Trophoblast cell (in vitro differentiated cells and primary cell): ENCODE measurements around the gene TMEM250. TPM values are rescaled to one million over a fixed set of nuclear protein-coding genes. Genes with fewer than 3 reads are reported as not detected.

ENCODE experiments used
- DNase-seq, 2 donors: peaks; one replicate each; pipeline ENCODE4 v3.0.0-alpha.2; 2016
- H2AFZ ChIP-seq: 2 replicates; pipeline ENCODE4 v1.6.1; 2013; ENCODE audit warnings: low read length, moderate library complexity, mild to moderate bottlenecking; ENCODE audit not compliant: insufficient read depth, poor library complexity
- H2AK5ac ChIP-seq: 2 replicates; pipeline ENCODE4 v1.6.1; 2013; ENCODE audit warnings: mild to moderate bottlenecking, low read length
- H2BK120ac ChIP-seq: 2 replicates; pipeline ENCODE4 v1.6.1; 2013; ENCODE audit warnings: low read length, mild to moderate bottlenecking, moderate library complexity; ENCODE audit not compliant: insufficient read depth, poor library complexity
- H2BK12ac ChIP-seq: 2 replicates; pipeline ENCODE4 v1.6.1; 2013; ENCODE audit warnings: mild to moderate bottlenecking, low read length, moderate library complexity
- H2BK5ac ChIP-seq: 2 replicates; pipeline ENCODE4 v1.6.1; 2013; ENCODE audit warnings: low read length, low read depth, moderate library complexity, mild to moderate bottlenecking; ENCODE audit not compliant: poor library complexity
- H3K14ac ChIP-seq: 2 replicates; pipeline ENCODE4 v1.6.1; 2013; ENCODE audit warnings: mild to moderate bottlenecking, low read length
- H3K18ac ChIP-seq: 2 replicates; pipeline ENCODE4 v1.6.1; 2013; ENCODE audit warnings: mild to moderate bottlenecking, low read length
- H3K23ac ChIP-seq: 2 replicates; pipeline ENCODE4 v1.6.1; 2013; ENCODE audit warnings: low read length
- H3K27ac ChIP-seq: 2 replicates; pipeline ENCODE4 v1.5.1; 2013; ENCODE audit warnings: low read depth, mild to moderate bottlenecking, inconsistent platforms, low read length, moderate library complexity
- H3K27me3 ChIP-seq: 2 replicates; pipeline ENCODE4 v1.6.1; 2013; ENCODE audit warnings: inconsistent platforms, mild to moderate bottlenecking, low read length, moderate library complexity; ENCODE audit not compliant: insufficient read depth
- H3K36me3 ChIP-seq, 2 experiments: 1 replicate in 1 of 2; 2 replicates in 1 of 2; pipeline ENCODE4 v1.6.1; 2013; ENCODE audit warnings: low read length in 2 of 2, mild to moderate bottlenecking in 2 of 2, moderate library complexity in 1 of 2; ENCODE audit not compliant: insufficient read depth in 2 of 2, control insufficient read depth in 1 of 2
- H3K4ac ChIP-seq: 2 replicates; pipeline ENCODE4 v1.6.1; 2013; ENCODE audit warnings: low read depth, mild to moderate bottlenecking, low read length, moderate library complexity
- H3K4me1 ChIP-seq, 2 experiments: 1 replicate in 1 of 2; 2 replicates in 1 of 2; pipeline ENCODE4 v1.6.1; 2013; ENCODE audit warnings: low read length in 2 of 2, mild to moderate bottlenecking in 2 of 2, moderate library complexity in 1 of 2; ENCODE audit not compliant: insufficient read depth in 2 of 2, control insufficient read depth in 1 of 2
- H3K4me2 ChIP-seq: 2 replicates; pipeline ENCODE4 v1.6.1; 2013; ENCODE audit warnings: inconsistent platforms, mild to moderate bottlenecking, low read length, moderate library complexity
- H3K4me3 ChIP-seq: 2 replicates; pipeline ENCODE4 v1.5.1; 2013; ENCODE audit warnings: mild to moderate bottlenecking, low read depth, low read length, inconsistent platforms
- H3K79me1 ChIP-seq: one replicate; pipeline ENCODE4 v1.6.1; 2013; ENCODE audit warnings: low read length
- H3K79me2 ChIP-seq: 2 replicates; pipeline ENCODE4 v1.6.1; 2013; ENCODE audit warnings: low read length, mild to moderate bottlenecking; ENCODE audit not compliant: control insufficient read depth, insufficient read depth, poor library complexity
- H3K9ac ChIP-seq: 2 replicates; pipeline ENCODE4 v1.6.1; 2013; ENCODE audit warnings: mild to moderate bottlenecking, low read length
- H3K9me3 ChIP-seq: 2 replicates; pipeline ENCODE4 v1.6.1; 2013; ENCODE audit warnings: low read depth, mild to moderate bottlenecking, control low read depth, inconsistent platforms, low read length; ENCODE audit not compliant: insufficient read depth
- H4K12ac ChIP-seq: 2 replicates; pipeline ENCODE4 v1.6.1; 2013; ENCODE audit warnings: low read depth, mild to moderate bottlenecking, low read length, moderate library complexity
- H4K8ac ChIP-seq: 2 replicates; pipeline ENCODE4 v1.6.1; 2013; ENCODE audit warnings: low read depth, mild to moderate bottlenecking, low read length, moderate library complexity
- H4K91ac ChIP-seq: one replicate; pipeline ENCODE4 v1.6.1; 2013; ENCODE audit warnings: low read depth, mild to moderate bottlenecking, low read length, moderate library complexity
- WGBS: extraction: QIAGEN DNeasy Blood & Tissue Kit; methylation state at CpG from one replicate; pipeline ENCODE4 v1.1.7; 2013; ENCODE audit warnings: missing lambda C conversion rate; ENCODE audit not compliant: insufficient read length, insufficient coverage; ENCODE audit errors: extremely low coverage; 5-methylcytosine and 5-hydroxymethylcytosine counted together
- polyA plus RNA-seq: library from polyadenylated mRNA; stranded (reverse); fragments of 200-250 nt; gene quantifications from 2 replicates; pipeline ENCODE4 v1.2.3, GENCODE V29; 2013

Gene TMEM250
- 18.2 and 18.3 TPM in 2 replicates for polyA plus RNA-seq

DNA sequence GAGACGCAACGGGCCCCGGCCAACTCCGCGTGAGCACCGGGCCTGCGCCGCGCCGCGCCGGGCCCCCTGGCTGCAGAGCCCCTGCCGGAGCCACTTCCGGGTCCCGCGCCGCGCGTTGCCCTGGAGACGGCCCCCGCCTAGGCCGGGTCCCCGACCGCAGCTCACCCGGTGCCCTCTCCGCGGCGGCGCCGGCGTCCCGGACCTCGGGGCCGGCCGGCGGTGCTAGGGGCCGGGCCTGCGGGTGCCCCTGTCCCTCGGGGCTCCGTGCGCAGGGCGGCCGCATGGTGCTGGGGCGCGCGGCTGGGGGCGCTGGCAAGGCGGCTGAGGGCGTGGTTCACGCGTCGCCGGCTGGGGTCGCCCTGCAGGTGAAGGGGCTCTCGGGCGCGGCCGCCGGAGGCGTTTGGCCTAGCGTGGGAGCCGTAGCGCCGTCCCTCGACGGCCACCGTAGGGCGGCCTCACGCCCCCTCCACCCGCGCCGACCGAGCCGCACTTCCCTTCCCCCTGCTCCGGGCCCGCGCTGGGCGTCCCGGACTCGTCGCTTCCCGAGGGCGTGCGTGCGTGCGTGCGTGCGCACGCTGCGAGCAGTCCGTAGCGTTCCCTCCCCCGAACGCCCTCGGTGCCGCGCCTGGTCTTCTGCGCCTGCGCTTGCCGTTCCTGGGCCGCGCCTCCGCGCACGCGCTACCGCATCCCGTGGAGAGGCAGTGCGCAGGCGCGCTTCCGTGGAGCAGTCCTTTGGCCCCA, at the start of gene TMEM250:
TMEM250 (minus strand) TSS at position 556 of the 741 bp plus-strand sequence. CDS start 1,975 bp downstream, outside the sequence.
- WGBS = no CpG with 5 or more reads among the region's 112 CpGs
- Histone ChIP-seq H3K23ac (no peak within 1 kb of the TSS), H3K9ac (peak within 1 kb of the TSS; percentile 90), H3K79me2 (peaks cover 16% of the 10 kb centered on the region), H4K8ac (peak within 1 kb of the TSS; percentile 87), H3K27me3 (no peaks in the 10 kb centered on the region), H3K4me1 (peaks cover 11 to 13% of the 10 kb centered on the region in 2 experiments), H3K4me2 (peak within 1 kb of the TSS; percentile 66), H3K14ac (peak within 1 kb of the TSS; percentile 84), H3K18ac (peak within 1 kb of the TSS; percentile 84), H3K27ac (peak within 1 kb of the TSS; percentile 87), H3K9me3 (no peaks in the 10 kb centered on the region), H3K79me1 (peaks cover 19% of the 10 kb centered on the region), H2BK5ac (peak within 1 kb of the TSS; percentile 74), H4K91ac (peak within 1 kb of the TSS; percentile 92), H2BK12ac (no peak within 1 kb of the TSS), H4K12ac (peak within 1 kb of the TSS; percentile 75), H2AFZ (peak within 1 kb of the TSS; percentile 38), H3K36me3 (peaks cover 18 to 23% of the 10 kb centered on the region in 2 experiments), H2AK5ac (peak within 1 kb of the TSS; percentile 57), H3K4me3 (peak within 1 kb of the TSS; percentile 86), H3K4ac (peak within 1 kb of the TSS; percentile 58), H2BK120ac (peak within 1 kb of the TSS; percentile 49)
- DNase-seq = peak; percentile 96 to 99

DNA sequence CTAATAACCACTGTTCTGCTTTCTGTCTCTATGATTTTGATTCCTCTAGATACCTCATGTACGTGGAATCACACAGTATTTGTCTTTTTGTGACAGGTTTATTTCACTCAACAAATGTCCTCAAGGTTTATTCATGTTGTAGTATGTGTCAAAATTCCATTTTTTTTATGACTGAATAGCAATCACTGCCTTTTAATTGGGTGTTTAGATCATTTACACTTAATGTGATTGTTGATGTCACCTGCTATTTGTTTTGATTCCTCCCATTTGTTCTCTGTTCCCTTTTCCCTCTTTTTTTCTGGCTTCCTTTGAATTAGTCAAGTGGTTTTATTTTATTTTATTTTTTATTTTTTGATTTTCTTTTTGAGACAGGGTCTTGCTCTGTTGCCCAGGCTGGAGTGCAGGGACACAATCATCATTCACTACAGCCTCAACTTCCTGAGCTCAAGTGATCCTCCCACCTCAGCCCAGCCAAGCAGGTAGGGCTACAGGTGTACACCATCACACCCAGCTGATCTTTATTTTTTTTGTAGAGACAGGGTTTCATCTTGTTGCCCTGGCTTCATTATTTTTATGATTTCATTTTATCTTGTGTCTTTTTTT, 44.7 kb upstream of the TMEM250 start:
- Histone ChIP-seq H2BK12ac (no peak overlapping the region), H3K9me3 (peaks cover 3% of the 10 kb centered on the region), H3K27ac (no peak overlapping the region), H2AK5ac (no peak overlapping the region), H3K36me3 (no peaks in the 10 kb centered on the region), H3K79me1 (no peaks in the 10 kb centered on the region), H3K23ac (no peak overlapping the region), H3K18ac (no peak overlapping the region), H2BK5ac (no peak overlapping the region), H3K79me2 (no peaks in the 10 kb centered on the region), H4K8ac (no peak overlapping the region), H4K91ac (no peak overlapping the region), H3K4ac (no peak overlapping the region), H3K4me3 (no peak overlapping the region), H4K12ac (no peak overlapping the region), H2AFZ (no peak overlapping the region), H3K4me2 (no peak overlapping the region), H3K9ac (no peak overlapping the region), H2BK120ac (no peak overlapping the region), H3K14ac (no peak overlapping the region), H3K27me3 (no peaks in the 10 kb centered on the region), H3K4me1 (no peaks in the 10 kb centered on the region)
- WGBS = no CpG with 5 or more reads among the region's 1 CpG
- DNase-seq = no peak

DNA sequence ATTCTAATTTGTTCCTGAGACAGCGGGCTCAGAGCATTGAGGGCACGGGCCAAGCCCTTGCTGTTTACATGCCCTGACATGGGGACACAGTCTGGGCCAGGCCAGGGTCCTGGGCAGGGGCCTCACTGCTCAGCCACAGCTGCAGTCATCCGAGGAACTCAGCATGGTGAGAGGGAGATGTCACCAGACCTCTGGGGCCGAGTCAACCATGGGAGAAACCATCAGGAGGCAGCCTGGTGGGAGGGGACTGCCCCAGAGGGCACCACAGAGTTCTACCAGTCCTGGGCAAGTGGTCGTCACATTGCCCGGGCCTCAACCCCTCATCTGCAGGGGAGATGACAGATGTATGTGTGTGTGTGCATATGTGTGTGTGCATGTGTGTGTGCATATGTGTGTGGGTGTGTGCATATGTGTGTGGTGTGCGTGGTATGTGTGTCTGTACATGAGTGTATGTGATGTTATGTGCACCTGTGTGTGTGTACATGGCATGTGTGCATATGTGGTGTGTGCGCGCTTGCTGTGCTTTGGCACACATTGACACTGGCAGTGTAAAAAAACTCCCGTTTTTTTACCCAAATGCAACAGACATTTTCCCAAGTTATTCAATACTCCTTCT, 42.4 kb upstream of the TMEM250 start:
- Histone ChIP-seq H3K4me2 (no peak overlapping the region), H3K27me3 (no peaks in the 10 kb centered on the region), H3K4ac (no peak overlapping the region), H3K4me1 (no peaks in the 10 kb centered on the region), H4K12ac (no peak overlapping the region), H4K8ac (no peak overlapping the region), H3K9me3 (peaks cover 3% of the 10 kb centered on the region), H3K27ac (no peak overlapping the region), H3K23ac (peak overlapping the region; percentile 35), H3K36me3 (no peaks in the 10 kb centered on the region), H3K79me1 (no peaks in the 10 kb centered on the region), H2BK5ac (no peak overlapping the region), H3K4me3 (no peak overlapping the region), H2BK120ac (no peak overlapping the region), H4K91ac (no peak overlapping the region), H2BK12ac (no peak overlapping the region), H2AFZ (no peak overlapping the region), H2AK5ac (no peak overlapping the region), H3K18ac (no peak overlapping the region), H3K9ac (peak overlapping the region; percentile 22), H3K14ac (no peak overlapping the region), H3K79me2 (no peaks in the 10 kb centered on the region)
- no peak for DNase-seq
- WGBS = no CpG with 5 or more reads among the region's 10 CpGs

- H3K14ac ChIP-seq = no peak overlapping the region
- no peaks in the 10 kb centered on the region for H3K79me2 ChIP-seq
- WGBS = no CpG with 5 or more reads among the region's 12 CpGs
These were observed 41.7 kb upstream of the TMEM250 start for GRCh38 chr9:136160381-136160841.

More at GRCh38 chr9:136160381-136160841, 41.7 kb upstream of the TMEM250 start:
- Histone ChIP-seq H3K4me1 (no peaks in the 10 kb centered on the region), H3K9me3 (peaks cover 3% of the 10 kb centered on the region), H4K12ac (no peak overlapping the region), H3K27me3 (no peaks in the 10 kb centered on the region), H4K8ac (no peak overlapping the region), H2BK120ac (no peak overlapping the region), H2BK12ac (no peak overlapping the region), H3K23ac (no peak overlapping the region), H3K79me1 (no peaks in the 10 kb centered on the region), H3K4me2 (no peak overlapping the region), H3K4ac (no peak overlapping the region), H3K36me3 (no peaks in the 10 kb centered on the region), H2AFZ (no peak overlapping the region), H3K27ac (no peak overlapping the region), H4K91ac (no peak overlapping the region), H3K18ac (no peak overlapping the region), H3K9ac (no peak overlapping the region), H2AK5ac (no peak overlapping the region), H2BK5ac (no peak overlapping the region), H3K4me3 (no peak overlapping the region)
- no peak for DNase-seq
